ENCODE results near the gene CIROP. TPM values are rescaled to one million over a fixed set of nuclear protein-coding genes. Genes with fewer than 3 reads are reported as not detected.

The CIROP gene
- total and polyA plus RNA-seq, 9 of the 15 experiments (the other 6 are each of a cell fraction or from before 2014, with no cell fraction given): not detected

DNA sequence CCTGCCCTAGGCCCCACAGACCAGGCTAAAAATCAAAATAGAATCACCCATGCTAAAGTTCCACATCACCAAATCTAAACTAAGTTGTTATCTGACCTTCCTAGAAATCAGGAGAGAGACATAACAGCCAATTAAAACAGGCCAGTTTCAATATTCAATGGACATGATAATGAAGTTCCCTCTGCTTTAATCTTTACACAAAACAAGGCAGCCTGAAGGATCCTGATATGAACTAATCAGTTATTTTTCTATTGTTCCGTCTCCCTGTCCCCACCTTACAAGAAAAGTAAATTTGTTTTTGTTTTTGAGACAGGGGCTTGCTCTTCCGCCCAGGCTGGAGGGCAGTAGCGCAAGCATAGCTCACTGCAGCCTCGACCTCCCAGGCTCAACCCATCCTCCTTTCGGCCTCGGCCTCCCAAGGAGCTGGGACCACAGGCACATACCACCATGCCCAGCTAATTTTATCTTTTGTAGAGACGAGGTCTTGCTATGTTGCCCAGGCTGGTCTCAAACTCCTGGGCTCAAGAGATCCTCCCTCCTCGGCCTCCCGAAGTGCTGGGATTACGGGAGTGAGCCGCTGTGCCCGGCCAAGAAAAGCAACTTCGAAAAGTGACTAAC, 19.7 kb upstream of the CIROP start (continued):
- TF ChIP-seq, protein P1, sequence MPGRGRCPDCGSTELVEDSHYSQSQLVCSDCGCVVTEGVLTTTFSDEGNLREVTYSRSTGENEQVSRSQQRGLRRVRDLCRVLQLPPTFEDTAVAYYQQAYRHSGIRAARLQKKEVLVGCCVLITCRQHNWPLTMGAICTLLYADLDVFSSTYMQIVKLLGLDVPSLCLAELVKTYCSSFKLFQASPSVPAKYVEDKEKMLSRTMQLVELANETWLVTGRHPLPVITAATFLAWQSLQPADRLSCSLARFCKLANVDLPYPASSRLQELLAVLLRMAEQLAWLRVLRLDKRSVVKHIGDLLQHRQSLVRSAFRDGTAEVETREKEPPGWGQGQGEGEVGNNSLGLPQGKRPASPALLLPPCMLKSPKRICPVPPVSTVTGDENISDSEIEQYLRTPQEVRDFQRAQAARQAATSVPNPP (IDR thresholded peaks at IDR 0.05; ENCODE audit: borderline replicate concordance, insufficient read depth, insufficient read length): no peak
- TF ChIP-seq, protein P2, sequence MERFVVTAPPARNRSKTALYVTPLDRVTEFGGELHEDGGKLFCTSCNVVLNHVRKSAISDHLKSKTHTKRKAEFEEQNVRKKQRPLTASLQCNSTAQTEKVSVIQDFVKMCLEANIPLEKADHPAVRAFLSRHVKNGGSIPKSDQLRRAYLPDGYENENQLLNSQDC (CRISPR knock-in tag; IDR thresholded peaks at IDR 0.05): no peak
- no peak for TF ChIP-seq MYNN (IDR thresholded peaks at IDR 0.05)
- TF ChIP-seq MYNN (CRISPR knock-in tag; IDR thresholded peaks at IDR 0.05): no peak
- TF ChIP-seq TCF7L2 (IDR thresholded peaks at IDR 0.05; ENCODE audit: low read depth, low read length): no peak
- TF ChIP-seq MTA2 (IDR thresholded peaks at IDR 0.05; ENCODE audit: low read depth): peak; percentile 35; the same call in 1 of the 2 replicates
- TF ChIP-seq, protein P3, sequence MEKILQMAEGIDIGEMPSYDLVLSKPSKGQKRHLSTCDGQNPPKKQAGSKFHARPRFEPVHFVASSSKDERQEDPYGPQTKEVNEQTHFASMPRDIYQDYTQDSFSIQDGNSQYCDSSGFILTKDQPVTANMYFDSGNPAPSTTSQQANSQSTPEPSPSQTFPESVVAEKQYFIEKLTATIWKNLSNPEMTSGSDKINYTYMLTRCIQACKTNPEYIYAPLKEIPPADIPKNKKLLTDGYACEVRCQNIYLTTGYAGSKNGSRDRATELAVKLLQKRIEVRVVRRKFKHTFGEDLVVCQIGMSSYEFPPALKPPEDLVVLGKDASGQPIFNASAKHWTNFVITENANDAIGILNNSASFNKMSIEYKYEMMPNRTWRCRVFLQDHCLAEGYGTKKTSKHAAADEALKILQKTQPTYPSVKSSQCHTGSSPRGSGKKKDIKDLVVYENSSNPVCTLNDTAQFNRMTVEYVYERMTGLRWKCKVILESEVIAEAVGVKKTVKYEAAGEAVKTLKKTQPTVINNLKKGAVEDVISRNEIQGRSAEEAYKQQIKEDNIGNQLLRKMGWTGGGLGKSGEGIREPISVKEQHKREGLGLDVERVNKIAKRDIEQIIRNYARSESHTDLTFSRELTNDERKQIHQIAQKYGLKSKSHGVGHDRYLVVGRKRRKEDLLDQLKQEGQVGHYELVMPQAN (IDR thresholded peaks at IDR 0.05; ENCODE audit: borderline replicate concordance): no peak
- no peak for TF ChIP-seq MYBL2 (IDR thresholded peaks at IDR 0.05; ENCODE audit: low read depth)
- no peak for TF ChIP-seq MYBL2 (CRISPR knock-in tag; IDR thresholded peaks at IDR 0.05; ENCODE audit: borderline replicate concordance)
- TF ChIP-seq, protein P4, sequence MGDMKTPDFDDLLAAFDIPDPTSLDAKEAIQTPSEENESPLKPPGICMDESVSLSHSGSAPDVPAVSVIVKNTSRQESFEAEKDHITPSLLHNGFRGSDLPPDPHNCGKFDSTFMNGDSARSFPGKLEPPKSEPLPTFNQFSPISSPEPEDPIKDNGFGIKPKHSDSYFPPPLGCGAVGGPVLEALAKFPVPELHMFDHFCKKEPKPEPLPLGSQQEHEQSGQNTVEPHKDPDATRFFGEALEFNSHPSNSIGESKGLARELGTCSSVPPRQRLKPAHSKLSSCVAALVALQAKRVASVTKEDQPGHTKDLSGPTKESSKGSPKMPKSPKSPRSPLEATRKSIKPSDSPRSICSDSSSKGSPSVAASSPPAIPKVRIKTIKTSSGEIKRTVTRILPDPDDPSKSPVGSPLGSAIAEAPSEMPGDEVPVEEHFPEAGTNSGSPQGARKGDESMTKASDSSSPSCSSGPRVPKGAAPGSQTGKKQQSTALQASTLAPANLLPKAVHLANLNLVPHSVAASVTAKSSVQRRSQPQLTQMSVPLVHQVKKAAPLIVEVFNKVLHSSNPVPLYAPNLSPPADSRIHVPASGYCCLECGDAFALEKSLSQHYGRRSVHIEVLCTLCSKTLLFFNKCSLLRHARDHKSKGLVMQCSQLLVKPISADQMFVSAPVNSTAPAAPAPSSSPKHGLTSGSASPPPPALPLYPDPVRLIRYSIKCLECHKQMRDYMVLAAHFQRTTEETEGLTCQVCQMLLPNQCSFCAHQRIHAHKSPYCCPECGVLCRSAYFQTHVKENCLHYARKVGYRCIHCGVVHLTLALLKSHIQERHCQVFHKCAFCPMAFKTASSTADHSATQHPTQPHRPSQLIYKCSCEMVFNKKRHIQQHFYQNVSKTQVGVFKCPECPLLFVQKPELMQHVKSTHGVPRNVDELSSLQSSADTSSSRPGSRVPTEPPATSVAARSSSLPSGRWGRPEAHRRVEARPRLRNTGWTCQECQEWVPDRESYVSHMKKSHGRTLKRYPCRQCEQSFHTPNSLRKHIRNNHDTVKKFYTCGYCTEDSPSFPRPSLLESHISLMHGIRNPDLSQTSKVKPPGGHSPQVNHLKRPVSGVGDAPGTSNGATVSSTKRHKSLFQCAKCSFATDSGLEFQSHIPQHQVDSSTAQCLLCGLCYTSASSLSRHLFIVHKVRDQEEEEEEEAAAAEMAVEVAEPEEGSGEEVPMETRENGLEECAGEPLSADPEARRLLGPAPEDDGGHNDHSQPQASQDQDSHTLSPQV (IDR thresholded peaks at IDR 0.05): 0 out of 2 replicates have a peak, but pooled peaks have one; percentile 24
- TF ChIP-seq, protein P5, sequence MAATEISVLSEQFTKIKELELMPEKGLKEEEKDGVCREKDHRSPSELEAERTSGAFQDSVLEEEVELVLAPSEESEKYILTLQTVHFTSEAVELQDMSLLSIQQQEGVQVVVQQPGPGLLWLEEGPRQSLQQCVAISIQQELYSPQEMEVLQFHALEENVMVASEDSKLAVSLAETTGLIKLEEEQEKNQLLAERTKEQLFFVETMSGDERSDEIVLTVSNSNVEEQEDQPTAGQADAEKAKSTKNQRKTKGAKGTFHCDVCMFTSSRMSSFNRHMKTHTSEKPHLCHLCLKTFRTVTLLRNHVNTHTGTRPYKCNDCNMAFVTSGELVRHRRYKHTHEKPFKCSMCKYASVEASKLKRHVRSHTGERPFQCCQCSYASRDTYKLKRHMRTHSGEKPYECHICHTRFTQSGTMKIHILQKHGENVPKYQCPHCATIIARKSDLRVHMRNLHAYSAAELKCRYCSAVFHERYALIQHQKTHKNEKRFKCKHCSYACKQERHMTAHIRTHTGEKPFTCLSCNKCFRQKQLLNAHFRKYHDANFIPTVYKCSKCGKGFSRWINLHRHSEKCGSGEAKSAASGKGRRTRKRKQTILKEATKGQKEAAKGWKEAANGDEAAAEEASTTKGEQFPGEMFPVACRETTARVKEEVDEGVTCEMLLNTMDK (IDR thresholded peaks at IDR 0.05; ENCODE audit: borderline replicate concordance, insufficient read depth, low read depth, low read length, poor library complexity, severe bottlenecking): no peak
- no peak for TF ChIP-seq ZNF76 (CRISPR knock-in tag; IDR thresholded peaks at IDR 0.05; ENCODE audit: borderline replicate concordance)
- TF ChIP-seq, protein P6, sequence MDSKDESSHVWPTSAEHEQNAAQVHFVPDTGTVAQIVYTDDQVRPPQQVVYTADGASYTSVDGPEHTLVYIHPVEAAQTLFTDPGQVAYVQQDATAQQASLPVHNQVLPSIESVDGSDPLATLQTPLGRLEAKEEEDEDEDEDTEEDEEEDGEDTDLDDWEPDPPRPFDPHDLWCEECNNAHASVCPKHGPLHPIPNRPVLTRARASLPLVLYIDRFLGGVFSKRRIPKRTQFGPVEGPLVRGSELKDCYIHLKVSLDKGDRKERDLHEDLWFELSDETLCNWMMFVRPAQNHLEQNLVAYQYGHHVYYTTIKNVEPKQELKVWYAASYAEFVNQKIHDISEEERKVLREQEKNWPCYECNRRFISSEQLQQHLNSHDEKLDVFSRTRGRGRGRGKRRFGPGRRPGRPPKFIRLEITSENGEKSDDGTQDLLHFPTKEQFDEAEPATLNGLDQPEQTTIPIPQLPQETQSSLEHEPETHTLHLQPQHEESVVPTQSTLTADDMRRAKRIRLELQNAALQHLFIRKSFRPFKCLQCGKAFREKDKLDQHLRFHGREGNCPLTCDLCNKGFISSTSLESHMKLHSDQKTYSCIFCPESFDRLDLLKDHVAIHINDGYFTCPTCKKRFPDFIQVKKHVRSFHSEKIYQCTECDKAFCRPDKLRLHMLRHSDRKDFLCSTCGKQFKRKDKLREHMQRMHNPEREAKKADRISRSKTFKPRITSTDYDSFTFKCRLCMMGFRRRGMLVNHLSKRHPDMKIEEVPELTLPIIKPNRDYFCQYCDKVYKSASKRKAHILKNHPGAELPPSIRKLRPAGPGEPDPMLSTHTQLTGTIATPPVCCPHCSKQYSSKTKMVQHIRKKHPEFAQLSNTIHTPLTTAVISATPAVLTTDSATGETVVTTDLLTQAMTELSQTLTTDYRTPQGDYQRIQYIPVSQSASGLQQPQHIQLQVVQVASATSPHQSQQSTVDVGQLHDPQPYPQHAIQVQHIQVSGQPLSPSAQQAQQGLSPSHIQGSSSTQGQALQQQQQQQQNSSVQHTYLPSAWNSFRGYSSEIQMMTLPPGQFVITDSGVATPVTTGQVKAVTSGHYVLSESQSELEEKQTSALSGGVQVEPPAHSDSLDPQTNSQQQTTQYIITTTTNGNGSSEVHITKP (IDR thresholded peaks at IDR 0.05; ENCODE audit: partially characterized antibody): no peak

All from K562 (cell line).